ENCODE data around the gene MACROD1. TPM values are rescaled to one million over a fixed set of nuclear protein-coding genes. Genes with fewer than 3 reads are reported as not detected.

The MACROD1 gene
- total RNA-seq, 4 donors from 2014 or later: 29.2 to 64.6 (median 46.2) TPM

- no peak overlapping the region for H3K4me3 ChIP-seq
- H3K27me3 ChIP-seq: no peaks in the 10 kb centered on the region
- H3K4me1 ChIP-seq: peaks cover 13% of the 10 kb centered on the region
- H3K27ac ChIP-seq: no peak overlapping the region
- TF ChIP-seq CTCF (IDR thresholded peaks at IDR 0.05) (no peak), EP300 (IDR thresholded peaks at IDR 0.05) (no peak), POLR2A (IDR thresholded peaks at IDR 0.05) (no peak), POLR2AphosphoS5 (IDR thresholded peaks at IDR 0.05) (no peak)
- DNase-seq (ENCODE audit: low spot score in 2 of 2): no peak
- WGBS: 81% methylated on average over 10 of the region's 13 CpGs
- no peaks in the 10 kb centered on the region for H3K36me3 ChIP-seq
- no peaks in the 10 kb centered on the region for H3K9me3 ChIP-seq
These were observed 62.5 kb downstream of the MACROD1 start for GRCh38 chr11:64103277-64103985.

- TF ChIP-seq POLR2AphosphoS5 (IDR thresholded peaks at IDR 0.05): no peak
These were observed 63.7 kb downstream of the MACROD1 start for GRCh38 chr11:64102005-64102738.

GRCh38 chr11:64101461-64101860, 64.5 kb downstream of the MACROD1 start:
- H3K4me3 ChIP-seq: no peak overlapping the region
- H3K27ac ChIP-seq: no peak overlapping the region
- WGBS: 73% methylated on average over 18 of the region's 19 CpGs

More at GRCh38 chr11:64102005-64102738, 63.7 kb downstream of the MACROD1 start:
- Histone ChIP-seq H3K27ac (no peak overlapping the region), H3K27me3 (no peaks in the 10 kb centered on the region), H3K36me3 (no peaks in the 10 kb centered on the region), H3K4me1 (peaks cover 13% of the 10 kb centered on the region), H3K9me3 (no peaks in the 10 kb centered on the region), H3K4me3 (no peak overlapping the region)
- DNase-seq (ENCODE audit: low spot score in 2 of 2): no peak
- WGBS: 82% methylated on average over 9 of the region's 15 CpGs

GRCh38 chr11:64100782-64101353, 65.0 kb downstream of the MACROD1 start:
- H3K4me1 ChIP-seq: peaks cover 18% of the 10 kb centered on the region
- no peak overlapping the region for H3K27ac ChIP-seq
- WGBS: 62% methylated on average over 7 of the region's 7 CpGs

More at GRCh38 chr11:64101461-64101860, 64.5 kb downstream of the MACROD1 start:
- no peaks in the 10 kb centered on the region for H3K27me3 ChIP-seq
- no peaks in the 10 kb centered on the region for H3K36me3 ChIP-seq
- no peaks in the 10 kb centered on the region for H3K9me3 ChIP-seq
- TF ChIP-seq POLR2A (IDR thresholded peaks at IDR 0.05): no peak
- no peak for TF ChIP-seq POLR2AphosphoS5 (IDR thresholded peaks at IDR 0.05)
- TF ChIP-seq CTCF (IDR thresholded peaks at IDR 0.05): no peak
- TF ChIP-seq EP300 (IDR thresholded peaks at IDR 0.05): no peak
- DNase-seq (ENCODE audit: low spot score in 2 of 2): no peak
- H3K4me1 ChIP-seq: peaks cover 18% of the 10 kb centered on the region

GRCh38 chr11:64100360-64100759, 65.6 kb downstream of the MACROD1 start:
- TF ChIP-seq POLR2A (IDR thresholded peaks at IDR 0.05): no peak
- no peak for TF ChIP-seq EP300 (IDR thresholded peaks at IDR 0.05)
- TF ChIP-seq POLR2AphosphoS5 (IDR thresholded peaks at IDR 0.05): no peak
- TF ChIP-seq CTCF (IDR thresholded peaks at IDR 0.05): no peak
- Histone ChIP-seq H3K4me1 (peaks cover 18% of the 10 kb centered on the region), H3K4me3 (no peak overlapping the region), H3K36me3 (no peaks in the 10 kb centered on the region), H3K9me3 (no peaks in the 10 kb centered on the region), H3K27me3 (no peaks in the 10 kb centered on the region), H3K27ac (no peak overlapping the region)
- WGBS: 81% methylated on average over 8 of the region's 8 CpGs
- DNase-seq (ENCODE audit: low spot score in 2 of 2): no peak

More at GRCh38 chr11:64100782-64101353, 65.0 kb downstream of the MACROD1 start:
- Histone ChIP-seq H3K9me3 (no peaks in the 10 kb centered on the region), H3K36me3 (no peaks in the 10 kb centered on the region), H3K4me3 (no peak overlapping the region), H3K27me3 (no peaks in the 10 kb centered on the region)
- TF ChIP-seq POLR2A (IDR thresholded peaks at IDR 0.05) (no peak), CTCF (IDR thresholded peaks at IDR 0.05) (no peak), POLR2AphosphoS5 (IDR thresholded peaks at IDR 0.05) (no peak), EP300 (IDR thresholded peaks at IDR 0.05) (no peak)
- no peak for DNase-seq (ENCODE audit: low spot score in 2 of 2)

Measured in suprapubic skin (tissue), 4 donors.